HG02588 (cell line): ENCODE data around the gene ACBD5.
"Not testable (repeated sequence)": the region's sequence is repeated elsewhere in the genome, so short reads cannot be mapped to it uniquely, and the experiment has no call there.

ENCODE experiments used
- ATAC-seq: cut with Tn5 transposase; IDR thresholded peaks from one replicate; pipeline ENCODE4 v1.9.1; 2021; ENCODE audit warnings: mild to moderate bottlenecking, moderate library complexity; ENCODE audit not compliant: unreplicated experiment

ACBD5 gene

GRCh38 chr10:27241652-27242472, 1.3 kb upstream of the ACBD5 start:
- ATAC-seq: peak; percentile 71

GRCh38 chr10:27241010-27241651, 534 bp upstream of the ACBD5 start:
- peak; percentile 9 for ATAC-seq

- not testable (repeated sequence) for ATAC-seq
These were observed 3.1 kb downstream of the ACBD5 start for GRCh38 chr10:27237531-27237930.

- not testable (repeated sequence) for ATAC-seq
These were observed 3.9 kb downstream of the ACBD5 start for GRCh38 chr10:27236589-27237128.

- ATAC-seq: no peak
These were observed 4.9 kb downstream of the ACBD5 start for GRCh38 chr10:27235706-27236105.

- ATAC-seq: no peak
These were observed 10.6 kb downstream of the ACBD5 start for GRCh38 chr10:27230022-27230421.

- no peak for ATAC-seq
These were observed 14.8 kb downstream of the ACBD5 start for GRCh38 chr10:27225642-27226257.

GRCh38 chr10:27225011-27225590, 15.5 kb downstream of the ACBD5 start:
- ATAC-seq: no peak

GRCh38 chr10:27223964-27224363, 16.6 kb downstream of the ACBD5 start:
- no peak for ATAC-seq

GRCh38 chr10:27207350-27207749, 33.2 kb downstream of the ACBD5 start:
- no peak for ATAC-seq

GRCh38 chr10:27203806-27204205, 36.8 kb downstream of the ACBD5 start:
- ATAC-seq: no peak

- ATAC-seq: no peak
These were observed 42.5 kb downstream of the ACBD5 start for GRCh38 chr10:27197980-27198620.

GRCh38 chr10:27192284-27192683, 48.3 kb downstream of the ACBD5 start:
- no peak for ATAC-seq

- no peak for ATAC-seq
These were observed 50.1 kb downstream of the ACBD5 start for GRCh38 chr10:27190508-27190907.

GRCh38 chr10:27188897-27189296, 51.7 kb downstream of the ACBD5 start:
- no peak for ATAC-seq

- ATAC-seq: no peak
These were observed 52.3 kb downstream of the ACBD5 start for GRCh38 chr10:27188259-27188658.

GRCh38 chr10:27169849-27170248, 70.7 kb downstream of the ACBD5 start:
- ATAC-seq: no peak

- no peak for ATAC-seq
These were observed 82.2 kb downstream of the ACBD5 start for GRCh38 chr10:27158421-27158820.

GRCh38 chr10:27157150-27157549, 83.4 kb downstream of the ACBD5 start:
- ATAC-seq: no peak

- not testable (repeated sequence) for ATAC-seq
These were observed 84.0 kb downstream of the ACBD5 start for GRCh38 chr10:27156566-27156965.
